GM23338 (cell line): ENCODE data around the gene SLC8B1. TPM values are rescaled to one million over a fixed set of nuclear protein-coding genes. Genes with fewer than 3 reads are reported as not detected.

ENCODE experiments used
- ATAC-seq: fragments of 200-7000 bp; cut with Tn5 transposase; 3 replicates; pipeline ENCODE4 v1.9.1; 2020
- DNase-seq: peaks from one replicate; pipeline ENCODE4 v3.0.0-alpha.2; 2015; ENCODE audit warnings: low spot score
- H2AFZ ChIP-seq: fragments of 200-600 bp; sonication (generic); 2 replicates; pipeline ENCODE4 v1.8.0; 2016; ENCODE audit warnings: antibody characterized with exemption, mild to moderate bottlenecking, moderate library complexity
- H3F3A ChIP-seq: fragments of 200-600 bp; sonication (generic); replicated peaks from 2 replicates; pipeline ENCODE4 v1.8.0; 2017; ENCODE audit warnings: antibody characterized with exemption, mixed run types, low read depth
- H3K27ac ChIP-seq: fragments of 200-600 bp; sonication (generic); 2 replicates; pipeline ENCODE4 v1.6.1; 2016; ENCODE audit warnings: low read depth
- H3K27me3 ChIP-seq: fragments of 200-600 bp; sonication (generic); 2 replicates; pipeline ENCODE4 v1.8.0; 2016; ENCODE audit warnings: mild to moderate bottlenecking, mixed run types, moderate library complexity; ENCODE audit not compliant: insufficient read depth
- H3K36me3 ChIP-seq: fragments of 200-600 bp; sonication (generic); 2 replicates; pipeline ENCODE4 v1.8.0; 2016; ENCODE audit warnings: mild to moderate bottlenecking; ENCODE audit not compliant: insufficient read depth
- H3K4me1 ChIP-seq: fragments of 200-600 bp; sonication (generic); 2 replicates; pipeline ENCODE4 v1.8.0; 2016; ENCODE audit warnings: mild to moderate bottlenecking, moderate library complexity; ENCODE audit not compliant: insufficient read depth
- H3K4me2 ChIP-seq: fragments of 200-600 bp; sonication (generic); 2 replicates; pipeline ENCODE4 v1.7.1; 2017; ENCODE audit warnings: mixed run types
- H3K4me3 ChIP-seq: fragments of 200-600 bp; sonication (generic); 2 replicates; pipeline ENCODE4 v1.6.1; 2016; ENCODE audit warnings: mixed run types
- H3K79me2 ChIP-seq: fragments of 200-600 bp; sonication (generic); replicated peaks from 2 replicates; pipeline ENCODE4 v1.8.0; 2017; ENCODE audit warnings: mild to moderate bottlenecking; ENCODE audit not compliant: insufficient read depth
- H3K9me2 ChIP-seq: fragments of 200-600 bp; sonication (generic); 2 replicates; pipeline ENCODE4 v1.8.0; 2017; ENCODE audit not compliant: insufficient read depth
- H4K20me1 ChIP-seq: fragments of 200-600 bp; sonication (generic); replicated peaks from 2 replicates; pipeline ENCODE4 v1.8.0; 2017; ENCODE audit warnings: mild to moderate bottlenecking; ENCODE audit not compliant: insufficient read depth
- H3K27ac Mint-ChIP-seq: 2 replicates; pipeline ENCODE4 v1.8.0; 2020; ENCODE audit warnings: inconsistent platforms, mild to moderate bottlenecking, moderate library complexity, mixed read lengths
- H3K27me3 Mint-ChIP-seq: 3 replicates; pipeline ENCODE4 v1.8.0; 2022; ENCODE audit warnings: low read depth, mild to moderate bottlenecking, moderate library complexity, mixed read lengths, inconsistent platforms; ENCODE audit not compliant: insufficient read depth, poor library complexity
- H3K36me3 Mint-ChIP-seq: 3 replicates; pipeline ENCODE4 v1.8.0; 2021; ENCODE audit warnings: low read depth, mild to moderate bottlenecking, inconsistent platforms, moderate library complexity, mixed read lengths
- H3K4me1 Mint-ChIP-seq: 3 replicates; pipeline ENCODE4 v1.8.0; 2020; ENCODE audit warnings: mild to moderate bottlenecking, inconsistent platforms, mixed read lengths
- H3K4me3 Mint-ChIP-seq: 3 replicates; pipeline ENCODE4 v1.8.0; 2021; ENCODE audit warnings: moderate library complexity, mild to moderate bottlenecking, inconsistent platforms, mixed read lengths
- H3K9me3 Mint-ChIP-seq: 3 replicates; pipeline ENCODE4 v1.8.0; 2020; ENCODE audit warnings: moderate library complexity, mild to moderate bottlenecking, inconsistent platforms, mixed read lengths
- CREB1 ChIP-seq: fragments of 250-450 bp; sonication (Bioruptor Pico); IDR thresholded peaks from 2 replicates; pipeline ENCODE4 v1.5.0; 2020; ENCODE audit warnings: low read depth, mild to moderate bottlenecking, moderate library complexity
- CTCF ChIP-seq, 2 experiments: fragments of 200-600 bp in 1 of 2; sonication (generic) in 1 of 2; conservative IDR thresholded peaks; 2 replicates each; pipeline versions ENCODE4 v1.5.1 to v1.6.1; 2016 to 2017; ENCODE audit warnings: antibody characterized with exemption in 2 of 2, low read depth in 2 of 2, mild to moderate bottlenecking in 2 of 2, moderate library complexity in 1 of 2
- ETS1 ChIP-seq: IDR thresholded peaks from 2 replicates; pipeline ENCODE4 v1.6.1; 2016; ENCODE audit warnings: antibody characterized with exemption
- EZH2 ChIP-seq: fragments of 200-600 bp; sonication (generic); IDR thresholded peaks from one replicate; pipeline ENCODE4 v1.8.0; 2017; ENCODE audit warnings: antibody characterized with exemption, mild to moderate bottlenecking, low read depth; ENCODE audit not compliant: unreplicated experiment
- EZH2phosphoT487 ChIP-seq: fragments of 200-600 bp; sonication (generic); IDR thresholded peaks from one replicate; pipeline ENCODE4 v1.8.1; 2018; ENCODE audit warnings: antibody characterized with exemption; ENCODE audit not compliant: unreplicated experiment
- JUNB ChIP-seq: IDR thresholded peaks from one replicate; pipeline ENCODE4 v1.6.1; 2016; ENCODE audit warnings: antibody characterized with exemption; ENCODE audit not compliant: unreplicated experiment
- NANOG ChIP-seq: IDR thresholded peaks from 2 replicates; pipeline ENCODE4 v1.6.1; 2016; ENCODE audit warnings: antibody characterized with exemption, borderline replicate concordance
- POLR2AphosphoS5 ChIP-seq: IDR thresholded peaks from 2 replicates; pipeline ENCODE4 v1.6.1; 2016; ENCODE audit warnings: antibody characterized with exemption, low read depth
- STAT1 ChIP-seq: IDR thresholded peaks from one replicate; pipeline ENCODE4 v1.6.1; 2016; ENCODE audit warnings: antibody characterized with exemption; ENCODE audit not compliant: unreplicated experiment
- ZNF114 ChIP-seq: fragments of 250-450 bp; sonication (Bioruptor Pico); IDR thresholded peaks from 2 replicates; pipeline ENCODE4 v1.5.0; 2020; ENCODE audit warnings: mild to moderate bottlenecking, moderate library complexity
- ZNF331 ChIP-seq: fragments of 250-450 bp; sonication (Bioruptor Pico); IDR thresholded peaks from 2 replicates; pipeline ENCODE4 v1.5.0; 2020; ENCODE audit warnings: low read depth, mild to moderate bottlenecking, moderate library complexity
- polyA plus RNA-seq: library from polyadenylated mRNA; unstranded; fragments of >200 nt; fragmentation: Nextera tagmentation; extraction: Ambion mirVana; gene quantifications from 2 replicates; pipeline ENCODE4 v1.2.1, GENCODE V29; 2016
- total RNA-seq: library from RNA; depleted of rRNA; stranded (reverse); fragments of >200 nt; shearing (Covaris generic); gene quantifications from 2 replicates; pipeline ENCODE4 v1.2.3, GENCODE V29; 2014
- TF ChIP-seq, protein P1 (sequence below): fragments of 250-450 bp; sonication (Bioruptor Pico); IDR thresholded peaks from 2 replicates; pipeline ENCODE4 v1.5.0; 2020; ENCODE audit warnings: mild to moderate bottlenecking, moderate library complexity
- TF ChIP-seq, protein P2 (sequence below): IDR thresholded peaks from one replicate; pipeline ENCODE4 v1.6.1; 2018; ENCODE audit warnings: antibody characterized with exemption; ENCODE audit not compliant: unreplicated experiment

The SLC8B1 gene
- total and polyA plus RNA-seq, 2 experiments from 2014 or later: 6.0 to 8.9 TPM

GRCh38 chr12:113361574-113362370 lies 26.9 kb upstream of the SLC8B1 start:
- Mint-ChIP-seq H3K9me3 (no peaks in the 10 kb centered on the region), H3K36me3 (peaks cover 6% of the 10 kb centered on the region; the same call in 2 of the 3 replicates), H3K27ac (no peak overlapping the region), H3K4me1 (peaks cover 17% of the 10 kb centered on the region), H3K27me3 (peaks cover 14% of the 10 kb centered on the region), H3K4me3 (no peak overlapping the region)
- Histone ChIP-seq H4K20me1 (peaks cover 4% of the 10 kb centered on the region; the same call in 1 of the 2 replicates), H3K4me3 (no peak overlapping the region), H3K27me3 (no peaks in the 10 kb centered on the region), H3K4me2 (no peak overlapping the region), H3K36me3 (no peaks in the 10 kb centered on the region), H3K79me2 (peaks cover 4% of the 10 kb centered on the region), H3K27ac (no peak overlapping the region), H3F3A (no peaks in the 10 kb centered on the region), H3K4me1 (peaks cover 9% of the 10 kb centered on the region), H2AFZ (no peak overlapping the region), H3K9me2 (no peaks in the 10 kb centered on the region)
- TF ChIP-seq JUNB: no peak
- no peak for TF ChIP-seq EZH2
- no peak for TF ChIP-seq EZH2phosphoT487
- TF ChIP-seq NANOG: no peak
- no peak for TF ChIP-seq POLR2AphosphoS5
- TF ChIP-seq ZNF331: no peak
- TF ChIP-seq ZNF114: no peak
- no peak for TF ChIP-seq CTCF (conservative IDR thresholded peaks at IDR 0.05; ENCODE audit: low read depth in 2 of 2)
- TF ChIP-seq, protein P1, sequence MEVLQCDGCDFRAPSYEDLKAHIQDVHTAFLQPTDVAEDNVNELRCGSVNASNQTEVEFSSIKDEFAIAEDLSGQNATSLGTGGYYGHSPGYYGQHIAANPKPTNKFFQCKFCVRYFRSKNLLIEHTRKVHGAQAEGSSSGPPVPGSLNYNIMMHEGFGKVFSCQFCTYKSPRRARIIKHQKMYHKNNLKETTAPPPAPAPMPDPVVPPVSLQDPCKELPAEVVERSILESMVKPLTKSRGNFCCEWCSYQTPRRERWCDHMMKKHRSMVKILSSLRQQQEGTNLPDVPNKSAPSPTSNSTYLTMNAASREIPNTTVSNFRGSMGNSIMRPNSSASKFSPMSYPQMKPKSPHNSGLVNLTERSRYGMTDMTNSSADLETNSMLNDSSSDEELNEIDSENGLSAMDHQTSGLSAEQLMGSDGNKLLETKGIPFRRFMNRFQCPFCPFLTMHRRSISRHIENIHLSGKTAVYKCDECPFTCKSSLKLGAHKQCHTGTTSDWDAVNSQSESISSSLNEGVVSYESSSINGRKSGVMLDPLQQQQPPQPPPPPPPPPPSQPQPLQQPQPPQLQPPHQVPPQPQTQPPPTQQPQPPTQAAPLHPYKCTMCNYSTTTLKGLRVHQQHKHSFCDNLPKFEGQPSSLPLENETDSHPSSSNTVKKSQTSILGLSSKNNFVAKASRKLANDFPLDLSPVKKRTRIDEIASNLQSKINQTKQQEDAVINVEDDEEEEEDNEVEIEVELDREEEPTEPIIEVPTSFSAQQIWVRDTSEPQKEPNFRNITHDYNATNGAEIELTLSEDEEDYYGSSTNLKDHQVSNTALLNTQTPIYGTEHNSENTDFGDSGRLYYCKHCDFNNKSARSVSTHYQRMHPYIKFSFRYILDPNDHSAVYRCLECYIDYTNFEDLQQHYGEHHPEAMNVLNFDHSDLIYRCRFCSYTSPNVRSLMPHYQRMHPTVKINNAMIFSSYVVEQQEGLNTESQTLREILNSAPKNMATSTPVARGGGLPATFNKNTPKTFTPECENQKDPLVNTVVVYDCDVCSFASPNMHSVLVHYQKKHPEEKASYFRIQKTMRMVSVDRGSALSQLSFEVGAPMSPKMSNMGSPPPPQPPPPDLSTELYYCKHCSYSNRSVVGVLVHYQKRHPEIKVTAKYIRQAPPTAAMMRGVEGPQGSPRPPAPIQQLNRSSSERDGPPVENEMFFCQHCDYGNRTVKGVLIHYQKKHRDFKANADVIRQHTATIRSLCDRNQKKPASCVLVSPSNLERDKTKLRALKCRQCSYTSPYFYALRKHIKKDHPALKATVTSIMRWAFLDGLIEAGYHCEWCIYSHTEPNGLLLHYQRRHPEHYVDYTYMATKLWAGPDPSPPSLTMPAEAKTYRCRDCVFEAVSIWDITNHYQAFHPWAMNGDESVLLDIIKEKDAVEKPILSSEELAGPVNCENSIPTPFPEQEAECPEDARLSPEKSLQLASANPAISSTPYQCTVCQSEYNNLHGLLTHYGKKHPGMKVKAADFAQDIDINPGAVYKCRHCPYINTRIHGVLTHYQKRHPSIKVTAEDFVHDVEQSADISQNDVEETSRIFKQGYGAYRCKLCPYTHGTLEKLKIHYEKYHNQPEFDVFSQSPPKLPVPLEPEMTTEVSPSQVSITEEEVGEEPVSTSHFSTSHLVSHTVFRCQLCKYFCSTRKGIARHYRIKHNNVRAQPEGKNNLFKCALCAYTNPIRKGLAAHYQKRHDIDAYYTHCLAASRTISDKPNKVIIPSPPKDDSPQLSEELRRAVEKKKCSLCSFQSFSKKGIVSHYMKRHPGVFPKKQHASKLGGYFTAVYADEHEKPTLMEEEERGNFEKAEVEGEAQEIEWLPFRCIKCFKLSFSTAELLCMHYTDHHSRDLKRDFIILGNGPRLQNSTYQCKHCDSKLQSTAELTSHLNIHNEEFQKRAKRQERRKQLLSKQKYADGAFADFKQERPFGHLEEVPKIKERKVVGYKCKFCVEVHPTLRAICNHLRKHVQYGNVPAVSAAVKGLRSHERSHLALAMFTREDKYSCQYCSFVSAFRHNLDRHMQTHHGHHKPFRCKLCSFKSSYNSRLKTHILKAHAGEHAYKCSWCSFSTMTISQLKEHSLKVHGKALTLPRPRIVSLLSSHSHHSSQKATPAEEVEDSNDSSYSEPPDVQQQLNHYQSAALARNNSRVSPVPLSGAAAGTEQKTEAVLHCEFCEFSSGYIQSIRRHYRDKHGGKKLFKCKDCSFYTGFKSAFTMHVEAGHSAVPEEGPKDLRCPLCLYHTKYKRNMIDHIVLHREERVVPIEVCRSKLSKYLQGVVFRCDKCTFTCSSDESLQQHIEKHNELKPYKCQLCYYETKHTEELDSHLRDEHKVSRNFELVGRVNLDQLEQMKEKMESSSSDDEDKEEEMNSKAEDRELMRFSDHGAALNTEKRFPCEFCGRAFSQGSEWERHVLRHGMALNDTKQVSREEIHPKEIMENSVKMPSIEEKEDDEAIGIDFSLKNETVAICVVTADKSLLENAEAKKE (CRISPR knock-in tag): no peak
- TF ChIP-seq STAT1: no peak
- no peak for TF ChIP-seq ETS1
- TF ChIP-seq, protein P2, sequence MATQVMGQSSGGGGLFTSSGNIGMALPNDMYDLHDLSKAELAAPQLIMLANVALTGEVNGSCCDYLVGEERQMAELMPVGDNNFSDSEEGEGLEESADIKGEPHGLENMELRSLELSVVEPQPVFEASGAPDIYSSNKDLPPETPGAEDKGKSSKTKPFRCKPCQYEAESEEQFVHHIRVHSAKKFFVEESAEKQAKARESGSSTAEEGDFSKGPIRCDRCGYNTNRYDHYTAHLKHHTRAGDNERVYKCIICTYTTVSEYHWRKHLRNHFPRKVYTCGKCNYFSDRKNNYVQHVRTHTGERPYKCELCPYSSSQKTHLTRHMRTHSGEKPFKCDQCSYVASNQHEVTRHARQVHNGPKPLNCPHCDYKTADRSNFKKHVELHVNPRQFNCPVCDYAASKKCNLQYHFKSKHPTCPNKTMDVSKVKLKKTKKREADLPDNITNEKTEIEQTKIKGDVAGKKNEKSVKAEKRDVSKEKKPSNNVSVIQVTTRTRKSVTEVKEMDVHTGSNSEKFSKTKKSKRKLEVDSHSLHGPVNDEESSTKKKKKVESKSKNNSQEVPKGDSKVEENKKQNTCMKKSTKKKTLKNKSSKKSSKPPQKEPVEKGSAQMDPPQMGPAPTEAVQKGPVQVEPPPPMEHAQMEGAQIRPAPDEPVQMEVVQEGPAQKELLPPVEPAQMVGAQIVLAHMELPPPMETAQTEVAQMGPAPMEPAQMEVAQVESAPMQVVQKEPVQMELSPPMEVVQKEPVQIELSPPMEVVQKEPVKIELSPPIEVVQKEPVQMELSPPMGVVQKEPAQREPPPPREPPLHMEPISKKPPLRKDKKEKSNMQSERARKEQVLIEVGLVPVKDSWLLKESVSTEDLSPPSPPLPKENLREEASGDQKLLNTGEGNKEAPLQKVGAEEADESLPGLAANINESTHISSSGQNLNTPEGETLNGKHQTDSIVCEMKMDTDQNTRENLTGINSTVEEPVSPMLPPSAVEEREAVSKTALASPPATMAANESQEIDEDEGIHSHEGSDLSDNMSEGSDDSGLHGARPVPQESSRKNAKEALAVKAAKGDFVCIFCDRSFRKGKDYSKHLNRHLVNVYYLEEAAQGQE: no peak
- no peak for TF ChIP-seq CREB1 (CRISPR knock-in tag)
- DNase-seq (no peak), ATAC-seq (no peak)
